Measurements from ENCODE around the gene GPRIN1.
A peak's percentile ranks its signal among the peaks of the same experiment; 100 is the strongest.

Gene GPRIN1

DNA sequence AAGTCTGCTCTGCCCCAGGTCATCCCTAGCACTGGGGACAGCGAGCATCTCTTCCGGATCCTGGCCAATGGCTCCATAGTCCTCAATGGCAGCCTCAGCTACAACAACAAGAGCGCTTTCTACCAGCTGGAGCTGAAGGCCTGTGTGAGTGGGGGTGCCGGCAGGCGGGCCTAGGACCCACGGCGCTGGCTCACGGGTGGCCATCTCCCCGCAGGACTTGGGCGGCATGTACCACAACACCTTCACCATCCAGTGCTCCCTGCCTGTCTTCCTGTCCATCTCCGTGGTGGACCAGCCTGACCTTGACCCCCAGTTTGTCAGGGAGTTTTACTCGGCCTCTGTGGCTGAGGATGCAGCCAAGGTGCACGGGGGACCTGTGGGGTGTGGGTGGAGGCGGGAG lies 34.9 kb downstream of the GPRIN1 start:
- Mint-ChIP-seq H3K36me3 (ENCODE audit: low read depth) (no peaks in the 10 kb centered on the region), H3K4me3 (no peak overlapping the region), H3K4me1 (no peaks in the 10 kb centered on the region), H3K9me3 (no peaks in the 10 kb centered on the region), H3K27ac (no peak overlapping the region), H3K27me3 (ENCODE audit: low read depth) (peaks cover 30% of the 10 kb centered on the region)
- TF ChIP-seq, protein P1, sequence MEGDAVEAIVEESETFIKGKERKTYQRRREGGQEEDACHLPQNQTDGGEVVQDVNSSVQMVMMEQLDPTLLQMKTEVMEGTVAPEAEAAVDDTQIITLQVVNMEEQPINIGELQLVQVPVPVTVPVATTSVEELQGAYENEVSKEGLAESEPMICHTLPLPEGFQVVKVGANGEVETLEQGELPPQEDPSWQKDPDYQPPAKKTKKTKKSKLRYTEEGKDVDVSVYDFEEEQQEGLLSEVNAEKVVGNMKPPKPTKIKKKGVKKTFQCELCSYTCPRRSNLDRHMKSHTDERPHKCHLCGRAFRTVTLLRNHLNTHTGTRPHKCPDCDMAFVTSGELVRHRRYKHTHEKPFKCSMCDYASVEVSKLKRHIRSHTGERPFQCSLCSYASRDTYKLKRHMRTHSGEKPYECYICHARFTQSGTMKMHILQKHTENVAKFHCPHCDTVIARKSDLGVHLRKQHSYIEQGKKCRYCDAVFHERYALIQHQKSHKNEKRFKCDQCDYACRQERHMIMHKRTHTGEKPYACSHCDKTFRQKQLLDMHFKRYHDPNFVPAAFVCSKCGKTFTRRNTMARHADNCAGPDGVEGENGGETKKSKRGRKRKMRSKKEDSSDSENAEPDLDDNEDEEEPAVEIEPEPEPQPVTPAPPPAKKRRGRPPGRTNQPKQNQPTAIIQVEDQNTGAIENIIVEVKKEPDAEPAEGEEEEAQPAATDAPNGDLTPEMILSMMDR (IDR thresholded peaks at IDR 0.05; ENCODE audit: unreplicated experiment in 3 of 3): no peak

DNA sequence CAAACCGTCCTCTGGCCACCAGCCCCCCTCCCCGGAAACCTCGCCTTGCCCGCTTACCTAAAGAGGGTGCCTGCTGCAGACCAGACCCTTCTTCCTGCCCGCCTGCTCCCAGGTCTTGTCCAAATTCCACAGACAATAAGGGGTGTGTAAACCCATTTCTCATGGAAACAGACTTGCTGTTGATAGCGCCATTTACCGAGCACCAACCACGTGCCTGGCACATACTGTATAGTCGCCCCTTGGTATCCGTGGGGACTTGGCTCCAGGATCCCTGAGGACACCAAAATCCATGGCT lies 35.7 kb downstream of the GPRIN1 start:
- H3K4me3 Mint-ChIP-seq: no peak overlapping the region
- no peaks in the 10 kb centered on the region for H3K9me3 Mint-ChIP-seq
- no peaks in the 10 kb centered on the region for H3K4me1 Mint-ChIP-seq
- TF ChIP-seq, protein P1 (IDR thresholded peaks at IDR 0.05; ENCODE audit: unreplicated experiment in 3 of 3): no peak
- no peak overlapping the region for H3K27ac Mint-ChIP-seq
- H3K27me3 Mint-ChIP-seq (ENCODE audit: low read depth): peaks cover 30% of the 10 kb centered on the region
- no peaks in the 10 kb centered on the region for H3K36me3 Mint-ChIP-seq (ENCODE audit: low read depth)

DNA sequence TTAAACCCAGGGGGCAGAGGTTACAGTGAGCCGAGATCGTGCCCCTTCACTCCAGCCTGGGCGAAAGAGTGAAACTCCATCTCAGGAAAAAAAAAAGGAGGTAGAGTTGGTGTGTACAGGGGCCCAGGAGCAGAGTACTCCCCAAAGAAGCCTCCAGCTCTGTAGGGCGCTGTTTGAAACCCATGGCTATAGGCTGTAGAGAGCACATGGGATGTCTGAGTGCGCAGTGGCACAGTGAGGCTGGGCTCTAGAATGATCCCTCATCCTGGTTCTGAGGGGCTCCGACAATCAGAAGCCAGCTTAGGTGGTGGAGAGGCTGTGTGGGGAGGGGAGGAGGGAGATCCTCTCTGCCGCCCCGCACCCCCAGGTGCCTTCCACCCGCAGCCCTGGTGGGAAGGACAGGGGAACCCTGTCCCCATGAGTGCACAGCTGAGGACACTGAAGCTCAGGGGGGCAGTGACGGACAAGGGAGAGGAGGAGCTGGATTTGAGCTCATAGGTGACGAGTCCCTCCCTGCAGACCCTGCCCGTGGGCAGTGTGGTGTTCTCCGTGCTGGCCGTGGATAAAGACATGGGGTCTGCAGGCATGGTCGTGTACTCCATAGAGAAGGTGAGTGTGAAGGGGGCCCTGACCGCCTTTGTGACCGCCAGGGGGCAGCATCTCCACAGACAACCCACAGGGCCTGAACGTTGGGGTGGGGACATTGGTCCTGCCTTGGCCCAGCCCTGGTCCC lies 36.2 kb downstream of the GPRIN1 start:
- Mint-ChIP-seq H3K27me3 (ENCODE audit: low read depth) (peaks cover 30% of the 10 kb centered on the region), H3K36me3 (ENCODE audit: low read depth) (no peaks in the 10 kb centered on the region), H3K4me1 (no peaks in the 10 kb centered on the region), H3K27ac (no peak overlapping the region), H3K9me3 (no peaks in the 10 kb centered on the region), H3K4me3 (no peak overlapping the region)
- TF ChIP-seq, protein P1 (IDR thresholded peaks at IDR 0.05; ENCODE audit: unreplicated experiment in 3 of 3): peak; percentile 62 to 74 (median 73)

DNA sequence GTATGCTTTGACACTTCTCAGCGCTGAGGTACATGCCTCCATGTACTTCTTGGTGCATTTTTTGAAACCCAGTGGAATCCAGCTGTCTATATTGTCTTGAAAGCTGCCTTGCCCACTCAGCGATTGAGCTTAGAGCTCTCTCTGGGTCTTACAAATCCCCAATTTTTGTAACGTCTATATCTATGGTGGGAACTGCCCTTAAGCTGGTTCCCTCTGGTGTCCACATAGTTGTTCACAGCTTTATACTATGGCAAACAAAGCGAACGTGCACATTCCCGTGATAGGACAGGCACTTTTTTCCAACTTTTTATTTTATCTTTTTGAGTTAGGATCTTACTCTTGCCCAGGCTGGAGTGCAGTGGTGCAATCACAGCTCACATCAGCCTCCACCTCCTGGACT lies 39.9 kb downstream of the GPRIN1 start:
- no peaks in the 10 kb centered on the region for H3K4me1 Mint-ChIP-seq
- peaks cover 25% of the 10 kb centered on the region for H3K27me3 Mint-ChIP-seq (ENCODE audit: low read depth)
- no peak overlapping the region for H3K27ac Mint-ChIP-seq
- H3K36me3 Mint-ChIP-seq (ENCODE audit: low read depth): no peaks in the 10 kb centered on the region
- H3K9me3 Mint-ChIP-seq: no peaks in the 10 kb centered on the region
- no peak overlapping the region for H3K4me3 Mint-ChIP-seq
- TF ChIP-seq, protein P1 (IDR thresholded peaks at IDR 0.05; ENCODE audit: unreplicated experiment in 3 of 3): no peak

DNA sequence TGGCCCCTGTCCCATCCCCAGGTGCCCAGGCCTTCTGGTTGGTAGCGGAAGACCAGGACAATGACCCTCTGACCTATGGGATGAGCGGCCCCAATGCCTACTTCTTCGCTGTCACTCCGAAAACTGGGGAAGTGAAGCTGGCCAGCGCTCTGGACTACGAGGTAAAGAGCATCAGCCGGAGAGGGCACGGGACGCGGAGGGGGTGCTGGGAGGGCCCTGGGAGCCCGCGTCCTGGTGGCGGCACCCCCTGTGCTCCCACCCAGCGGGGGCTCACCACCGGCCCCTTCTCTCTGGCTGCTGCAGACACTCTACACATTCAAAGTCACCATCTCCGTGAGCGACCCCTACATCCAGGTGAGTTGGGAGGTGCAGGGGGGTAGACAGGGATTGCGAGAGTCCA lies 41.3 kb downstream of the GPRIN1 start:
- H3K9me3 Mint-ChIP-seq: no peaks in the 10 kb centered on the region
- H3K36me3 Mint-ChIP-seq (ENCODE audit: low read depth): no peaks in the 10 kb centered on the region
- H3K4me3 Mint-ChIP-seq: no peak overlapping the region
- H3K27ac Mint-ChIP-seq: no peak overlapping the region
- peaks cover 20% of the 10 kb centered on the region for H3K27me3 Mint-ChIP-seq (ENCODE audit: low read depth)
- no peaks in the 10 kb centered on the region for H3K4me1 Mint-ChIP-seq
- TF ChIP-seq, protein P1 (IDR thresholded peaks at IDR 0.05; ENCODE audit: unreplicated experiment in 3 of 3): no peak

DNA sequence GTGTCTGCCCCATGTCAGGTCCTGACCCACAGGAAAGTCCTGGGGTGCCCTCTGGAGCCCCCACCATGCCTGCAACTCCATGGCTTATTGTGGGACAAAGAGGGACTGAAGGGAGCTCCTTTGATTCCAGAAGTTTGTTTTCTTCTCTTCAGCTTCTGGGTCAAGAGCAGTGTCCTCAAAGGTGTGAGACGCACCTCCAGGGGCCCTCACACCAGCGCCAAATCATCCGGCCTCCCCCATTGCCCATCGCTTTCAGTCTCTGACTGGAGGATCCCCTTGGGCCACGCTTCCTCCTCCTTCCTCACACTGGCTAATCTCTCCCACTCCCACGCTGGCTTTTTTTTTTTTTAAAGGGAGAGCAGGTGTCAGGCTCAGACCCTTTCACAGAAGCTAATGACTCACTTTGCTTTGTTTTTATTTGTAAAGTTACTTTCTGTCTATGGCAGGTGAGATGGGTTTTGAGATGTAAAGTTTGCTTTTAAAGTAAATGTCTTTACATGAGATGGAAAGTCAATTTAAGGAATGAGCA lies 44.1 kb downstream of the GPRIN1 start:
- TF ChIP-seq, protein P1 (IDR thresholded peaks at IDR 0.05; ENCODE audit: unreplicated experiment in 3 of 3): no peak
- Mint-ChIP-seq H3K4me3 (no peak overlapping the region), H3K27ac (no peak overlapping the region), H3K27me3 (ENCODE audit: low read depth) (peaks cover 14% of the 10 kb centered on the region), H3K4me1 (no peaks in the 10 kb centered on the region), H3K9me3 (no peaks in the 10 kb centered on the region), H3K36me3 (ENCODE audit: low read depth) (no peaks in the 10 kb centered on the region)
